GM12891 (cell line): ENCODE measurements around the gene NECAB2.
"Not testable (repeated sequence)": the region's sequence is repeated elsewhere in the genome, so short reads cannot be mapped to it uniquely, and the experiment has no call there.

Experiments used
- PAX5 ChIP-seq: IDR thresholded peaks from 2 replicates; pipeline ENCODE4 v1.6.1; 2011; ENCODE audit warnings: low read length, moderate library complexity, mild to moderate bottlenecking; ENCODE audit not compliant: insufficient read depth, severe bottlenecking
- POLR2A ChIP-seq: IDR thresholded peaks from 2 replicates; pipeline ENCODE4 v1.6.1; 2011; ENCODE audit warnings: low read depth, low read length, control low read depth
- POLR2AphosphoS5 ChIP-seq: IDR thresholded peaks from 2 replicates; pipeline ENCODE4 v1.6.1; 2011; ENCODE audit warnings: low read depth, low read length, control low read depth
- POU2F2 ChIP-seq: IDR thresholded peaks from 2 replicates; pipeline ENCODE4 v1.6.1; 2011; ENCODE audit warnings: low read depth, mild to moderate bottlenecking, control low read depth, low read length, moderate library complexity
- SPI1 ChIP-seq: IDR thresholded peaks from 2 replicates; pipeline ENCODE4 v1.6.1; 2011; ENCODE audit warnings: low read depth, low read length, control low read depth
- TAF1 ChIP-seq: IDR thresholded peaks from 2 replicates; pipeline ENCODE4 v1.6.1; 2011; ENCODE audit warnings: low read depth, low read length, control low read depth

- not testable (repeated sequence) for TF ChIP-seq POLR2AphosphoS5, POLR2A, TAF1, POU2F2, SPI1, PAX5
These were observed 17.1 kb upstream of the NECAB2 start for GRCh38 chr16:83950862-83951399.
